ENCODE data around the gene PURA.
A peak's percentile ranks its signal among the peaks of the same experiment; 100 is the strongest.

PURA gene

DNA sequence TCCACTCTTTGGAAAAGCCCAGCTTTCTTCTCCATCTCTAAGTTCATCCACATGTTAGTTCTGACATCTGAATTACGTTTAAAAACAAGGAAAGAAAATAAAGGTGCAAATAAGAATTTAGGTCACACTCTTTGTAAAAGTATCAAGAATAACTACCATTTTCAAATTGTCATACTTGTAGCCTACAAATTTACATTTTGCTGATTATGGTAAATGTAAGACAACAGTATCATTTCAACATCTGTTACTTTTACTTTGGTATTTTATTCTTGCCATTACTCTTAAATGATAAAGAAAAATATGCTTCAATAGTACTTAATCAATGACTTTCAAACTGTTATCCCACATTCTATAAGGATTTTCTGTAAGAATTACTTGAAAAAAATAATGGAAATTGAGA, 9.8 kb upstream of the PURA start:
- H3K27ac Mint-ChIP-seq = no peak overlapping the region

DNA sequence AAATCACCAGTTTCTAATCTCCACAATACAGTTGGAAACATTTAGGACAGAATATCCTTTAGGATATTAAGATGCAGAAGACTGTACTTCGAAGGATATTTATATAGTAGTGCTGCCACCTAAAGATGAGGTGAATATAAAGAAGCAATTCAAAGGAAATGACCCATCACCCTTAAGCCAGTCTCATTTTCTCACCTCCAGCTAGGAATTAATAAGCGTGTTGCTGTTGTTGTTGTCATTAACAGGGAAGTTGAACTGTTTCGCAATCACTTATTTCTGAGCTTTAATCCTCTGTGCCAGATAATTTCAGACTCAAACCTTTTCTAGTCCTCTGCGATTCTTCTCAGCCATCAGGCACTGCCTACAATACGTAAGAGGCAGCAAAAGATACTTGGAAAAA, 7.8 kb upstream of the PURA start:
- no peak for DNase-seq (ENCODE audit: low spot score)
- peaks cover 68% of the 10 kb centered on the region for H3K27me3 Mint-ChIP-seq (ENCODE audit: low read depth)
- peaks cover 30% of the 10 kb centered on the region for H3K4me1 Mint-ChIP-seq (ENCODE audit: low read depth)
- H3K4me3 Mint-ChIP-seq = peak overlapping the region; percentile 100
- H3K27ac Mint-ChIP-seq = no peak overlapping the region
- H3K9me3 Mint-ChIP-seq = no peaks in the 10 kb centered on the region
- peaks cover 6% of the 10 kb centered on the region for H3K36me3 Mint-ChIP-seq (ENCODE audit: low read depth)

More for the DNA sequence above, 9.8 kb upstream of the PURA start:
- H3K36me3 Mint-ChIP-seq (ENCODE audit: low read depth) = peaks cover 5% of the 10 kb centered on the region
- H3K9me3 Mint-ChIP-seq = no peaks in the 10 kb centered on the region
- H3K4me3 Mint-ChIP-seq = no peak overlapping the region
- peaks cover 60% of the 10 kb centered on the region for H3K27me3 Mint-ChIP-seq (ENCODE audit: low read depth)
- H3K4me1 Mint-ChIP-seq (ENCODE audit: low read depth) = peaks cover 17% of the 10 kb centered on the region
- no peak for DNase-seq (ENCODE audit: low spot score)

DNA sequence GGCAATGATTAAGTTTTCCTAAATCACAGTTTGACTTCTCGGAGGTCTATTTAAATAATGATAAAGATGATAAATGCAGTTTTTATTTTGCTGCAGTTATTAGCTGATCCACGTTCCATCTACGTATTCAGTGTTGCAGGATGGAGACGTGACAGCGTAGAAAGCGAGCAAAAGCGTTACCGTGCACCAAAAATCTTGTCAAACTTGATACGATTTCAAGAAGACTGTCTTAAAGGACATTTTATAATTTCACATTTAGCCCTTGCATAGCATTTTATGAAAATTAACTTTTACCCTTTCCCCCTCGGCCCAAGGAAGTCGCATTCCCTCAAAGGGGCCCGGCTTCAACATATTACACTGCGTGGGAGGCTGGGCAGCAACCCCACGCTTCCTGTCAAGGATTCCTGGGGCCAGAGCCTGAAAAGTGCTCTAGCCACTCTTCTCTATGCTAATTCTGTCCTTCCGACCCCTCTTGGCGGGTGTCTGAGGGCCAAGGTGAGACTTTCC, 7.1 kb upstream of the PURA start:
- Mint-ChIP-seq H3K4me3 (peak overlapping the region; percentile 100), H3K27me3 (ENCODE audit: low read depth) (peaks cover 74% of the 10 kb centered on the region), H3K9me3 (no peaks in the 10 kb centered on the region)

DNA sequence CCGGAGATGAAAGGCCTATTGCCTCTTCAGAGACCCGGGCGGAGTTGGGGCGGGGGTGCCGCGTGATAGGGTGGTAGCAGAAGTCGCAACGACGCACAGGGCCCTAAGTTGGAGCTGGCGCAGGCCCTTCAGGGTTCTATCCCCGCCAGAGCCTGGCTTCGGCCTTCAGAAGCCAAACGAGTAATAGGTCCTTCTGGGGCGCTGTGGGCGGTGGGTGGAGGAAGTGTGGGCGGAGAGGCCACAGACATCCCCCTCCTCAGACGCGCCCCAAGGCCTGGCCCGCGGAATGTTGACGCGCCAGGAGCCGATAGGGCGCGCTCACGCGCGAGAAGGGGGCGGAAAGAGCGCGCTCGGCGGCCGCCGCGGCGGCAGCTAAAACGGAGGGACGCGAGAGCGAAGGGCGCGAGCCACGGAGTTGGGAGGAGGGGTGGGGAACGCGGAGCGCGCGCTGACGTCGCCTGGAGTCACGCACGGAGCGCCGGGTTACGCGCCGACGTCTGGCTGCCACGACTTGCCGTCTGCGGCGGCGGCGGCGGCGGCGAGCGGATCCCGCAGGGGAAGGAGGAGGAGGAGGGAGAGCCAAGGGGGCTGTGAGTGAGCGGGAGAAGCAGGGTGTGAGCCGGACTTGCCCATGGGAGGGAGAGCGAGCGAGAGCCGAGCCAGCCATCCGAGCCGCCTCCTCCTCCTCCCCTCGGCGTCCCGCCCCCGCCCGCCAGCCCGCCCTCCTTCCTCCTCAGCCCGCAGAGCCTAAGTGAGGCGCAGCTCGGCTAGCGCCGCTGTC, 6.4 kb upstream of the PURA start:
- Mint-ChIP-seq H3K4me1 (ENCODE audit: low read depth) (peaks cover 37% of the 10 kb centered on the region), H3K9me3 (no peaks in the 10 kb centered on the region), H3K27ac (peak overlapping the region; percentile 95), H3K27me3 (ENCODE audit: low read depth) (peaks cover 77% of the 10 kb centered on the region), H3K4me3 (peak overlapping the region; percentile 100), H3K36me3 (ENCODE audit: low read depth) (peaks cover 6% of the 10 kb centered on the region)
- DNase-seq (ENCODE audit: low spot score) = peak; percentile 90

More for the DNA sequence above, 7.1 kb upstream of the PURA start:
- Mint-ChIP-seq H3K36me3 (ENCODE audit: low read depth) (peaks cover 6% of the 10 kb centered on the region), H3K27ac (peak overlapping the region; percentile 95), H3K4me1 (ENCODE audit: low read depth) (peaks cover 32% of the 10 kb centered on the region)
- no peak for DNase-seq (ENCODE audit: low spot score)

DNA sequence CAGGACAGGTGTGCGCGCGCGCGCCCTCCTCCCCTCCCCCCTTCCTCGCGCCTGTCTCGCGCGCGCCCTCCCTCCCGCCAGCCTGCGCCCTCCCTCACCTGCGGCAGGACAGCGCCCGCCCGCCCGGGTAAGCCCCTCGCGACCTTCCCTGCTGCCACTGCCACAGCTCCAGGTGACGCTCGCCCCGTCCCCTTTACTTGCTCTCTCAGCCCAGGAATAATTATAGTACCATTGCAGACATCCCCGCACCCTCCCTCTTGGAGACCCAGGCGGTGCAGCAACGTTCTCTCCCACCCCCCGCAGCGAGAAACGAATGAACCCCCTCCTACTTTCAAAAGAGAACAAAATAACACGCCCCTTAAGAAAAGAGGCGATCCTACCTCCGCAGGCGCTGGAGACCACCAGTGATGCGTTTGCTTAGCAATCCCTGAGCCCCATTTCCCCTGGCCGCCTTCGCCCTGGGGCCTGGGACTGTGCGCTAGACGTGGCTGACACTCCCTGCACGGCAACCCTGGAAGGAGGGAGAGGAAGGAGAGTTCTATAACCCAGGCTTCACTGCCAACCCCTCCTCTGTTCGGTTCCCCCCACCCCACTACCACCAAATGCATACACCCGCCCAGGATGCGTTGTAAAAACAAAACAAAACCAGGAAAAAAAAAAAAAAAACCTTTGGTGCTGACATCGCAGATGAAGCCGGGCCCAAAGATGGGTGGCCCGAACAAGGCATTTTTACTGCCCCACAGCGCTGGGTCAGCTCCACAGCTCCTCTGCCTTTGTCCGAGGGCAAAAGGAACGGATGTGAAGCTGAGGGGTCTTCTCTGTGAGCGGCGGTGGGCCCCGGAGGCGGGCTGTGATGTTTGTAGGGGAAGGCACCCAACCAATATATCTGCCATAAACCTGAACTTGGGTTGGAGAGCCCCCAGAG, 5.6 kb upstream of the PURA start:
- Mint-ChIP-seq H3K27me3 (ENCODE audit: low read depth) (peaks cover 75% of the 10 kb centered on the region), H3K4me3 (peak overlapping the region; percentile 100), H3K27ac (peak overlapping the region; percentile 95), H3K4me1 (ENCODE audit: low read depth) (peaks cover 42% of the 10 kb centered on the region), H3K9me3 (no peaks in the 10 kb centered on the region), H3K36me3 (ENCODE audit: low read depth) (peaks cover 6% of the 10 kb centered on the region)
- no peak for DNase-seq (ENCODE audit: low spot score)

DNA sequence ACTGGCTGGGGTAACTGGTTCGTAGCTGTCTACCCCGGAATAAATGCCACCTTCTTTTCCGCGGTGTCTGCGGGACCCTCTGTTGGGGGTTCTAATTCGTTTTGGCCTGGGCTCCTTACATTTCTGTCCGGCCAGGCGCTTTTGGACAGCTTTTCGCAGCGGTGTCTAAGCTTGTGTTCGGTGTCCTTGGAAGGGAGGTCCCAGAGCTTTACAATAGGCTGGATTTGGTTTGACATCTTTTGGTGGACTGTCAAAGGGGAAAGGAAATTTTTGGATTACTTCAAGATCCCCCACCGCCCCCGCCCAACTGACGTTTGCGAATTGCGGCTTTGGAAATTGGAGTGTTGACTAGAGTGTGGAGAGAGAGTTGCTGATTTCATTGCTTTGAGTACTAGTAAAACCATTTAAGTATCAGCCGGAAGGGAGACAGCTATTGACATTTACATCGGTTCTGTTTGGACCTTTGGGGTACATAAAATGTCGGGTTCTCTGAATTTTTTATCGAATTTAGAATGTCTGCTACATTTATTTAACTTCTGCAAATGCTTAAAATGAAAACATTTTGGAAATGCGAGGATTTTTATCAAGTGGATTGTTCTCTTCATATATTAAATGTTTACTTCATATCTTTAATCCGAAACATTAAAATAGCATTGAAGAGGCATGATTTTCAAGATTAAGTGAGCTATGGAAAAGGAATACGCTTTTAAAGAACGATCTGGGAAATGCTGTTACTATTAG, 4.7 kb upstream of the PURA start:
- peak overlapping the region; percentile 100 for H3K4me3 Mint-ChIP-seq
- peaks cover 42% of the 10 kb centered on the region for H3K4me1 Mint-ChIP-seq (ENCODE audit: low read depth)
- peaks cover 6% of the 10 kb centered on the region for H3K36me3 Mint-ChIP-seq (ENCODE audit: low read depth)
- DNase-seq (ENCODE audit: low spot score) = no peak
- no peaks in the 10 kb centered on the region for H3K9me3 Mint-ChIP-seq
- H3K27ac Mint-ChIP-seq = no peak overlapping the region
- peaks cover 70% of the 10 kb centered on the region for H3K27me3 Mint-ChIP-seq (ENCODE audit: low read depth)

DNA sequence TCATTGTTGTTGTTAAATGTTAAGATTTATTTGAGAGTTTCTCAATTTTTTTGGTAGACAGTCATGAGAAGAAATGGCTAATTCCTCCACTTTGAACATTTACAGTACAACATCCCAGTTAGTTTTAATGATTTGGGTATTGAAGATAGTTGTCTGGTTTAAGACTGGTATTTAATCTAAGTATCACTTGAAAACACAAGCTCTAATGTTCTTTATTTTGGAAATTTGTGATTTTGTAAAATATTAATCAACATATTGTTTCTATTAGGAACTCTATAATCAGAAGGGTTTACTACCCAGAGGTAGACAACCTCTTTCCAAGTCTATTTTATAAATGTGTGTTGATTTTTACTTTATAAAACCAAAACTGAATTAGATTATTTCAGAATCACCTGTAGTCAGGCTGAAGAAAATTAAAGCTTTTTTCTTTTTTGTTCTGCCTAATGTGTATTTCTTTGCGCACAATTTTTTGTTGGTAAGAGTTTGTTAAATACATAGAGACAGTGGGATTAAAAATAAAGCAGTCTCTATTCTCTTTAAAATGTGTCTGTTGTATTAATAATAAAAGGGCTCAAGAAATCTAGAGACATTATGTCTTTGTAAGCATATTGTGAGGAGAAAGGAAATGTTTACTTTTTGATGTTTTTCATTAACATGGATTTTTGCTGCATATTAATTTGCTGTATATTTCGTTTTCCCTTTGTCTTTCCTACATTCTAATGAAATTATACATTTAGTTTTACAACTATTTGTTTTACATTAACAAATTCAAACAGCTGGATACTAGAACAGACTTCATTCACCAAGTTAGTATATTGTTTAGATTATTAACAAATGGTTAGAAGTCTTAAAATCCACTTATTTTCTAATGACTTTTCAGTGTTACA, 3.9 kb upstream of the PURA start:
- Mint-ChIP-seq H3K4me1 (ENCODE audit: low read depth) (peaks cover 46% of the 10 kb centered on the region), H3K9me3 (no peaks in the 10 kb centered on the region), H3K27me3 (ENCODE audit: low read depth) (peaks cover 62% of the 10 kb centered on the region), H3K4me3 (peak overlapping the region; percentile 100), H3K27ac (no peak overlapping the region), H3K36me3 (ENCODE audit: low read depth) (peaks cover 11% of the 10 kb centered on the region)
- no peak for DNase-seq (ENCODE audit: low spot score)

DNA sequence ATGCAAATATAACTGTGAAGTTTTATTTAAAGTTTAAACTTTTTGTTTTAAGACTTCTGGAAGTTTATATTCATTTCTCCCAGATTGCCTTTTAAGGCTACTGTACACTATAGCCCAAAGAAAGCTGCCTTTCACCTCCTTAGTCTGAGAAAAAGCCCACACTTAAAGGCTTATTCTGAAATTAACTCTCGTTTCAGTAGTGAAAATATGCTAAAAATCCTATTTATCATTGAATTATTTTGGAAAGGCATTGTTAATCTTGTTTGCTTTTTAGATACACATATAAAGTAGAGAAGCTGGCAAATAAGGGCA, 3.3 kb upstream of the PURA start:
- no peak overlapping the region for H3K27ac Mint-ChIP-seq
- H3K9me3 Mint-ChIP-seq = no peaks in the 10 kb centered on the region
- H3K36me3 Mint-ChIP-seq (ENCODE audit: low read depth) = peaks cover 11% of the 10 kb centered on the region
- H3K4me1 Mint-ChIP-seq (ENCODE audit: low read depth) = peaks cover 49% of the 10 kb centered on the region
- H3K4me3 Mint-ChIP-seq = no peak overlapping the region
- peaks cover 56% of the 10 kb centered on the region for H3K27me3 Mint-ChIP-seq (ENCODE audit: low read depth)
- DNase-seq (ENCODE audit: low spot score) = no peak

DNA sequence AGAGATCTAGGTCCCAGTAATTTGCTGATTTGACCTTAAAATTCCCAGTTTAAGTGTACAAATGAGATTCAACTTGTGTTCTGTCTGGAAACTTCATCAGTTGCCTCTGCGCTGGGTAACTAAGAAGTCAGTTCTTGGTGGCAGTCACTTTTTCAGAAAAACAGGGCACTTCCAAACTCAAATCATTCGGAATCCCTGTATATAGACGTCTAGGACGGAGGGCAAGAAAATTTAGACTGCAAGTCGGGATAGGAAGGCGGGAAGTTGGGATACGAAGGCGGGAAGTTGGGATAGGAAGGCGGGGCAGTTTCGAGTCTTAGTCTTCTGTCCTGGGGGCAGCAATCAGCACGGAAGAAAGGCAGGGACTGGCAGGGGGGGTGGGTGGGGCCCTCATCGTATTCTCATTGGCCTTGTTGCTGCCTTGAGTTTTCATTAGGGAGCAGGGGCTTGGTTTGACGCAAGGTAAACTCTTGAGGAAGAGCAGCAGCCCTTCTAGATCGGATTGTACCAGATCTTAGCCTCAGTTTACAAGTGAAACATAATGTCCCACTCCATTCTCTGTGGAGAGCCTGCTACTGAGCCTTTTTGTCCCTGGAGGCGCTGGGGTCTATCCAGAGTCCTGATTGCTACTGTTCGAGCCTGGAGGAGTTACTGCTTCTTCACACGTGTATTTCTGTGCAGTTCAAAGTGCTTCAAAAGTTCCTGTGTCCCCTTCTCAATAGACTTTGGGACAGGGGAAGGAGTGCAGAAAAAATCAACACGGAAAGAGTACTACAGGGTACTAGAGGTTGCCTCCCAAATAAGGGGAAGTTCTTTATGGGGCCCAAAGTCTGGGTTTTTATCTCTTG, 2.7 kb upstream of the PURA start:
- Mint-ChIP-seq H3K27ac (no peak overlapping the region), H3K4me3 (no peak overlapping the region), H3K36me3 (ENCODE audit: low read depth) (peaks cover 11% of the 10 kb centered on the region), H3K27me3 (ENCODE audit: low read depth) (peaks cover 52% of the 10 kb centered on the region), H3K4me1 (ENCODE audit: low read depth) (peaks cover 54% of the 10 kb centered on the region), H3K9me3 (no peaks in the 10 kb centered on the region)
- DNase-seq (ENCODE audit: low spot score) = no peak

DNA sequence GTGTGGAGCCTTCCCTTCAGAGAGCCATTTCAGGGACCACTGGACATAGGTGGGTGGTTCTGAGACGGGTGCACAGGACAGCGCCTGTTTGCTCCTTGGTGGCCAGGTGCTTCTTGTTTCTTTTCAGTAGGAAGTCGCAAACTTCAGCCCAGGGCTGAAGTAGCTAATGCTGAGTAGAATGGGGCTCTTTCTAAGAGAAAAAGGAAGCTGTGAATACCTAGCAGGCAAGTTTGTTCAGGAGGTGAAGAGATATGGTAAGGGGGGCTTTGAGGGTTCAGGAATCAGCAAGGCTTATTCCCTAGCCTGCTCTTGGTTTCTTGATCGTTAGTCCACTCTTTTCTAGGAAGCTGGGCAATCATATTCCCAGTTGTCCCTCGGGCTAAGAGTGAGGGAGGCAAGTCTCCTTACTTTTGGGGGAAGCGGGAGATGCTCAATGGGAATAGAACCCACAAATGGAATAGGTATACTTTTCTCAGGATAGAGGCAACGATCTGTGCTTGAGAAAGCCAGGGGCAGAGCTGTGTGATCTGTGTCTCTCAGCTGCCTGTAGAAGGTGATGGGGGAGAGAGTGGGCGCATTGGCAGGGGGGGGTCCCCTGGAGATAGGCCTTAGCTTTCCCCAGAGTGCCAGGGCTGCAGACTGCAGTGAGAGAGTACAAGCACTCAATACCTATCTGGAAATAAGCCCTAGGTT, 1.9 kb upstream of the PURA start:
- Mint-ChIP-seq H3K4me1 (ENCODE audit: low read depth) (peaks cover 53% of the 10 kb centered on the region), H3K27ac (no peak overlapping the region), H3K36me3 (ENCODE audit: low read depth) (peaks cover 13% of the 10 kb centered on the region), H3K27me3 (ENCODE audit: low read depth) (peaks cover 48% of the 10 kb centered on the region), H3K9me3 (no peaks in the 10 kb centered on the region), H3K4me3 (peak overlapping the region; percentile 51)
- no peak for DNase-seq (ENCODE audit: low spot score)

DNA sequence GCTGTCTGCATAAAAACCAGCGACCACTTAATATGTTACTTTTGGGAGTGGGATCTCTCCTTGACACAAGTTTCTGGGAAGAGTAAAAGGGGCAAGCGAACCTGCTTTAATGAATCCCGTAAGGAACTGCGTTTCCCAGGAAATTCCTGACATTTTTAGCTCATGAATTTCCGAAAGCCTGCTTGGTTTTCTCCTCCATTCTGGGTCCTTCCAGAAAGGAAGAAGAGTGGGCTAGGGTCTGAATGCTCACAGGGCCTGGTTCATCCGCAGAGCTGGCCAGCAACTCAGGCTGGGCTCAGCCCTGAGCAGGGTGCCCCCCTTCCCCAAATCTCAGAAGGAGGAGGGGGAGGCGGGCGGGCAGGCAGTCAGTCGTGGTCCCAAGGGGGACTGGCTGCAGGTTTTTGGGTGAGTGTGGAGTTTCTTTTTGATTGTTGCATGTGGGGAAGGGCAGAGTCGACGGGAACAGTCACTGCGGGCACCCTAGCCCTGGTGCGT, 1.2 kb upstream of the PURA start:
- H3K27me3 Mint-ChIP-seq (ENCODE audit: low read depth) = peaks cover 46% of the 10 kb centered on the region
- H3K4me3 Mint-ChIP-seq = peak overlapping the region; percentile 87
- DNase-seq (ENCODE audit: low spot score) = no peak
- no peaks in the 10 kb centered on the region for H3K9me3 Mint-ChIP-seq
- peaks cover 57% of the 10 kb centered on the region for H3K4me1 Mint-ChIP-seq (ENCODE audit: low read depth)
- H3K27ac Mint-ChIP-seq = peak overlapping the region; percentile 31
- peaks cover 13% of the 10 kb centered on the region for H3K36me3 Mint-ChIP-seq (ENCODE audit: low read depth)

All from T-helper 2 cell treated with Interferon-gamma antibody and Interleukin-4, amounts not matched to agents 5 μg/mL and 100 μg/mL, for 36 hours (primary cell).